GM18867 (cell line): Measurements from ENCODE around the gene KRTAP2-3.
"Not testable (repeated sequence)": the region's sequence is repeated elsewhere in the genome, so short reads cannot be mapped to it uniquely, and the experiment has no call there.

Experiments used
- ATAC-seq: cut with Tn5 transposase; IDR thresholded peaks from one replicate; pipeline ENCODE4 v1.9.1; 2021; ENCODE audit warnings: mild to moderate bottlenecking, moderate library complexity; ENCODE audit not compliant: unreplicated experiment

KRTAP2-3 gene

DNA sequence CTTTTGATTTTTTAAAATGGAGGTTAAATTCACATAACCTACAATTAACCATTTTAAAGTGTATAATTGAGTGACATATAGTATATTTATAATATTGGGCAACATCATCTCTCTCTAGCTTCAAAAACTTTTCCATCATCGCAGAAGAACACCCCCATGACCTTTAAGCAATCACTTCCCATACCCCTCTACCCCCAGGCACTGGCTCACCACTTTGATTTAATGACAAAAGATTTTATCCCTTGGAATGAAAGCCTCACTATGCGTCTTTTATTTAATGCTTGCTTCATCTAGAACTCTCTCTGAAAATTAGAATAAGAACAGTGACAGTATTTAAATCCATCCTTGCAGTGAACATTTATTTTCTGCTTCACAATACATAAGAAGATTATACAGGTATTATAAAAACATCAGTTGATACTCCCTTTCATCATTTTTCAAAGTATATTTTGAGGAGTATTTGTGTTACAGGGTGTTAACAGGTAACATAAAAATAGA is 22.0 kb downstream of the KRTAP2-3 start:
- no peak for ATAC-seq

DNA sequence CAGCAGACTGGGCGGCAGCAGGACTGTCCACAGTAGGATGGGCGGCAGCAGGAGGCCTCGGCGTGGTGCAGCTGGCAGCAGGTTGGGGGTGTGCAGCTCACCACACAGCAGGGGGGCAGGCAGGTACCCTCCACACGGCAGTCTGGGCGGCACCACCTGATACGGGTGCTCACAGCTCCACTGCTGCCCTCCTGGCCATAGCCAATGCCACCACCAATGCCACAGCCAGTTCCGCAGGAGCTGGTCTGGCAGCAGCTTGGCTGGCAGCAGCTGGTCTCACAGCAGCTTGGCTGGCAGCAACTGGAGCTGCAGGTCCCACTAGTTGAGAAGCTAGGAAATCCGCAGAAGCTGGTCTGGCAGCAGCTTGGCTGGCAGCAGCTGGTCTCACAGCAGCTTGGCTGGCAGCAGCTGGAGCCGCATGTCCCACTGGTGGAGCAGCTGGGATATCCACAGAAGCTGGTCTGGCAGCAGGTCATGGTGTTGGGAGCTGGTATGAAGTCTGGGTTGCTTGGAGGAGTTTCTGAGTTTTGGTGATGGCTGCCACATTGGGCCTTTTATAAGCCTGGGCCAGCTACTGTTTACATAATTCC is 25.5 kb downstream of the KRTAP2-3 start, which contains the start of gene KRTAP1-3:
KRTAP1-3 (minus strand) TSS at position 529 of the 590 bp plus-strand sequence; CDS start at position 476, 53 bp downstream.
- ATAC-seq = not testable (repeated sequence)

DNA sequence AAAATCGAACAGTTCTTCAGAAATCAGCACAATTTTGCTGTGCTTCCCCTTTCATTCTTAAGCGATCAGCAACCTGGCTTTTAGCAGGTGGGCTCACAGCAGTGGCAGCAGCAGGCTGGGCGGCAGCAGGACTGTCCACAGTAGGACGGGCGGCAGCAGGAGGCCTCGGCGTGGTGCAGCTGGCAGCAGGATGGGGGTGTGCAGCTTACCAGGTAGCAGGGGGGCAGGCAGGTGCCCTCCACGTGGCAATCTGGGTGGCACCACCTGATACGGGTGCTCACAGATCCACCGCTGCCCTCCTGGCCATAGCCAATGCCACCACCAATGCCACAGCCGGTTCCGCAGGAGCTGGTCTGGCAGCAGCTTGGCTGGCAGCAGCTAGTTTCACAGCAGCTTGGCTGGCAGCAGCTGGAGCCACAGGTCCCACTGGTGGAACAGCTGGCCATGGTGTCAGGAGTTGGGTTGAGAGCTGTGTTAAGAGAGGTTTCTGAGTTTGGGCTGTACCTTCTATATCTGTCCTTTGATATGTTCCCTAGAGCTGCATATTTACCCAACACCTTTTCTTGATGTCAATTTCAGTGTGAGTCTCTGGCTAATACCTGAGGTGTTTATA is 30.2 kb downstream of the KRTAP2-3 start, which contains the start of gene KRTAP1-4:
KRTAP1-4 (minus strand) TSS at position 563 of the 613 bp plus-strand sequence; CDS start at position 446, 117 bp downstream.
- no peak for ATAC-seq

DNA sequence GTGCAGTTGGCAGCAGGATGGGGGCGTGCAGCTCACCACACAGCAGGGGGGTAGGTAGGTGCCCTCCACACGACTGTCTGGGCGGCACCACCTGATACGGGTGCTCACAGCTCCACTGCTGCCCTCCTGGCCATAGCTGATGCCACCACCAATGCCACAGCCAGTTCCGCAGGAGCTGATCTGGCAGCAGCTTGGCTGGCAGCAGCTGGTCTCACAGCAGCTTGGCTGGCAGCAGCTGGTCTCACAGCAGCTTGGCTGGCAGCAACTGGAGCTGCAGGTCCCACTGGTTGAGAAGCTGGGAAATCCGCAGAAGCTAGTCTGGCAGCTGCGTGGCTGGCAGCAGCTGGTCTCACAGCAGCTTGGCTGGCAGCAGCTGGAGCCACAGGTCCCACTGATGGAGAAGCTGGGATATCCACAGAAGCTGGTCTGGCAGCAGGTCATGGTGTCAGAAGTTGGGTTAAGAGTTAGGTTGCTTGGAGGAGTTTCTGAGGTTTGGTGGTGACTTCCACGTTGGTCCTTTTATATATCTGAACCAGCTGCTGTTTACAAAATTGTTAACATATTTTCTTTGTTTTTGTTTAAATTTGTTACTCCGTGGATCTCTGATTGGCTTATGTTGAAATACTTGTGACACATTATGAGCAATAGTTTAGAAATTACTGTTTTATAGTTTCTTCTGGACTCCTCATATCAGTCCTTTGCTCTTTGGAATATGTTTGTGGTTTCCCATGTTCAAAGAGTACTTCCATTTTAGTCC is 33.0 kb downstream of the KRTAP2-3 start, which contains the start of gene KRTAP1-5:
KRTAP1-5 (minus strand) TSS at position 494 of the 757 bp plus-strand sequence; CDS start at position 441, 53 bp downstream.
- ATAC-seq = no peak

DNA sequence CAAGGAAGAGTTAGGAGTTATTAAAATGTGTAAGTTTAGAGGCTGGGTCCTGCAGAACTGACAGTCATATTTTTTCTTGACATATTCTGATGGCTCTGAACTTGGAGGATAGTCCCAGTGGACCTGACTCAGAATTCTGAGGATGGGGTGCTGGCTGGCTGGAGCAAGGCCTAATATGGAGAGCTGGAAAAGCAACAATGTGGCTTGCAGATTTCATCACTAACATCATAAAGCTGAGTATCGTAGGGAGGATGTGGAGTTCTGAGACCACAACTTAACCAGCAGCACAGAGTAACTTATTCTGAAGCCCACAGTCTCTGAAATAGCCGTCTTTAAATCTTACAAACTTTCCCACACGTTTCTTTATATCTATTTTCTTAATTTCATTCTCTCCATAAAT is 35.2 kb downstream of the KRTAP2-3 start:
- ATAC-seq = no peak

DNA sequence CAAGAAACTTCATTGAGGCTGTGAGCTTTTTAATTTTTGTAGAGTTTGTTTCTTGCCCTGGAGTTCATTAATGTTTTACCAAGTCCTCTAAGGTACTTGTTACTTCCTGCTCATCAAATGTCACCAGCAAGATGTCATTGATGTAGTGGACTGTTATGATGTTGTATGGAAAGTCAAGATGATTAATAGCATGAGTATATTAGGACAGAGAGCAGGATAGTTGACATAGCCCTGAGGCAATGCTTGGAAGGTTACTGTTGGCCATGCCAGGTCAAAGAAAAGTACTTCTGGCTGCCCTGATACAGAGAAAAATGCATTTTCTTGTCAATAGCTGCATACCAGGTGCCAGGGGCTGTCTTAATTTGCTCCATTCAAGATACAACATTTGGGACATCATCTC is 39.6 kb downstream of the KRTAP2-3 start:
- ATAC-seq = no peak

DNA sequence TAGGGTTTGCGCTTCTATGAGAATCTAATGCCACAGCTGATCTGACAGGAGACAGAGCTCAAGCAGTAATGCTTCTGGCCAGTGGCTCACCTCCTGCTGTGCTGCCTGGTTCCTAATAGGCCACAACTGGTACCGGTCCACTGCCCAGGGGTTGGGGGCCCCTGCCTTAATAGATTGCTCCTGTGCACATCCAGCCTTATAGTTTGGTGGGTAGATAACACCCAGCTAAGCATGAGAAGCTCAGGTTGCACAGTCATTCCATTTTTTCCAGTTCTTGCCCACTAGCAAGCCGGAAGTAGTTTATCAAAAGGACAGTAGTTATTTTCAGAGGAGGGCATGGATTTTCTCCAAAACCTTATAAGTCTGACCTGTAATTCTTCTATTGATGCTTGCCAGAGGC is 40.5 kb downstream of the KRTAP2-3 start:
- ATAC-seq = no peak

DNA sequence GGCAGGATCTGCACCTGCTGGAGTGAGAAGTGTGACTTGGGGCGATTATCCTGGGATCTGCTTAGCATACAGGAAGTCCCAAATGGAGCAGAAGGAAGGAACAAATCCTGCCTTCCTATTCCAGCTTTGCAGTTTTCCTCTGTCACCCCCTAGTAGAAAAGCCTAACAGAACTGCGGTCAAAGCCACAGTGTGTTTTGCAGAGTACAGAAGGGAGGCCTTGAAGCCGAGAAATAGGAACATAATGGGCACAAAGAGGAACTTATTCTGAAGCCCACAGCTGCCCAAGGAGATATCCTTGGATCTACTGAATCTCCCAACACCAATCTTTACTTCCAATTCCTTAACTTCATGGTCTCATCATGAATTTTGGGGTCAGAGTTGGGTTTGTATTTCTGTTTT is 41.4 kb downstream of the KRTAP2-3 start:
- ATAC-seq = no peak

DNA sequence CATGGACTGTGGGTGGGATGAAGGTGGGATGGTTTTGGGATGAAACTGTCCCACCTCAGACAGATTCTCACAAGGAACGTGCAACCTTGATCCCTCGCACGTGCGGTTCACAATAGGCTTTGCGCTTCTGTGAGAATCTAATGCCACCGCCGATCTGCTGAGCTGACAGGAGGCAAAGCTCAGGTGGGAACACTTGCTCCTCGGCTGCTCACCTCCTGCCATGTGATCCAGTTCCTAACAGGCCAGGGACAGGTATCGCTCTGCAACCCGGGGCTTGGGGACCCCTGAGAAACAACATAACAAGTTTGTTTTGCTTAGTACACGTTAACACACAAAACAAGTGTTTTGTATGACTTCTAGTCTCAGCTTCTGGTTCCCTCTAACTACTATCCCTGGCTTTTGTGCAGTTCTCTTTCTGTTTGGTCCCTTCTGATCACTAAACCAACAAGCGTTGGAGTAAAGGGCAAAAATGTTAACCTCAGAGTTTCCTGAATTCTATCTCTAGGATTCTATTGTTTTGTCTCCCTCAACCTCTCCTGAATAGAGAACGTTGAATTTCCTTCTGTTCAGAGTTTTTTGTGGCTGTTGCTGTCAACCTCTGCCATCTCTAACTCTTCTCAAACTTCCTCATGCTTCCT is 43.2 kb downstream of the KRTAP2-3 start:
- ATAC-seq = no peak

DNA sequence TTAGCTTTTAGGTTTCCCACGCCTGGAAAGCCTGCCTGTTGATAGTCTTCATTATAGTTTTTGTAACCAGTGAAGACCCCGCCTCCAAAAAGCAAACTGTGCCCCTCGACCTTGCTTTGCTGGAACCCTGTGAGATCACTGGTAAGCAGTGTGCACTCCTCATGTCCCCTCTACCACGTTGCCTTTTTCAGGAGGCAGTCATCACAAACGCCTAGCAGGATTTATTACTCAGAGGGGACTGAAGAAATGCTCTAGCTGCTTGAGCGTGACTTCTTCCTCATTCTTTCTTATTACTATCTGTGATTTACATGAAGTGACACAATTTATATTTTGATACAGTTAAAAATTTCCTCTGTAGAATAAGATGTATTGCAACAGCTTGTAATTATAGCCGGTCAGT is 44.5 kb downstream of the KRTAP2-3 start:
- no peak for ATAC-seq

DNA sequence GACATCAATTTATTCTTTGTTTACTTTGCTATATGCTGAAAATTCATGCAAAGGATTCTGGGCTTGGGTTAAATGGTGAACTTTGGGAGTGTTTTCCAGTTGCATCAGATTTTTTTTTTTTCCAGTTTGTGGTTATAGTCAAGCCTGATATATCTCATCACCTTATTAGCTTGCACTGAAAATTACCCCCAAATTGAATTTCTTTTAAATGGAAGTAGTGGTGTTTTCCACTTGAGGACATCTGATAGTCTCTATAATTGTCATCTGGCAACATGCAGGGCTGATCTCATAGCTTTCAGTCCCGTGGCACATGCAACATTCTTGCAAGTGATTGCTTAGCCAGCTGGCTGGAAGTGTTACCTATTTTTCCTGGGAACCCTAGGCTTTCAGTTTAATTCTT is 46.3 kb downstream of the KRTAP2-3 start:
- ATAC-seq = no peak

DNA sequence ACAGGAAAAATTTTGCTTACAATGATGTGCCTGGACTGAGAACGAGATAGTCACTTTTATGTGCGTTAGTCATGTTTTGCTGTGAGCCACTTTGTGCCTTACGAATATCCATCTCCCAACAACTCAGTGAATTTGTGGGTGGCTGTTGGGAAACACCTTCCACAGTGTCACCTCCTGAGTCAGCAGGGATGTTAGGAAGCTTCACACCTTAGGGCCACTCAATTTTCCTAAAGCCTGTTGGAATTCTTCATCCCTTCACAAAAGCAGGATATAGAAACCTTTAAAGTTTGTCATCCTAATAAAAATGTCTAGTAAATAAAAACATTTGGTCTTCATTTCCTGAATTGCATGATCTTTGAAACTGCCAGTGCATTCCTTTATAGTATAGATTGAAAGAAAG is 46.7 kb downstream of the KRTAP2-3 start:
- ATAC-seq = no peak

DNA sequence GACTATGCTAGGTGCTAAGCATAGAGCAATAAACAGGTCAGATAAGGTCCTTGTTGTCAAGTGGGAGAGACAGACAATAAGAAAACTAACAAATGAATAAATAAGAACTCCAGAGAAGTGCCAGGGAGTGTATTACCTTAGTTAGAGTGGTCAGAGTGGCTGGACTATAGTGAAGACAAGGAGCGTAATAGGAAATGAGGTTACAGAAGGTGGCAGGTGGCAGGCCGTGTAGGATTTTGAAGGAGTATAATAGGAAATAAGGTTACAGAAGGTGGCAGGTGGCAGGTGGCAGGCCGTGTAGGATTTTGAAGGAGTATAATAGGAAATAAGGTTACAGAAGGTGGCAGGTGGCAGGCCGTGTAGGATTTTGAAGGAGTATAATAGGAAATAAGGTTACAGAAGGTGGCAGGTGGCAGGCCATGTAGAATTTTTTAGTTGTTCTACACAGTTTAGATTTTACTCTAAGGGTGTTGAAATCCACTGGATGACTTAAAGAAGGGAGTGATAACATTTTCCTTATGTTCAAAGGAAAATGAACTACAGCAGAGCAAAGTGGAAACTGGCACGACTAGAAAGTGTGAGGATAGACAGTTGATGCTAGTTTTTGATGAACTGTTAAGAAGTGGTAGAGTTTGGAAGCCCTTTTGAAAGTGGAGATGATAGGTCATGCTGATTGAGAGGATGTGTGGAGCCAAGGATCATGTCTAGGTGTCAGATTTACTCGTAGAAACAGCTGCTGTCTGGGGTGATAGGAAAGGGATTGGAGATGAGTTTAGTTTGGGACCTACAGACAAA is 47.4 kb downstream of the KRTAP2-3 start:
- no peak for ATAC-seq

DNA sequence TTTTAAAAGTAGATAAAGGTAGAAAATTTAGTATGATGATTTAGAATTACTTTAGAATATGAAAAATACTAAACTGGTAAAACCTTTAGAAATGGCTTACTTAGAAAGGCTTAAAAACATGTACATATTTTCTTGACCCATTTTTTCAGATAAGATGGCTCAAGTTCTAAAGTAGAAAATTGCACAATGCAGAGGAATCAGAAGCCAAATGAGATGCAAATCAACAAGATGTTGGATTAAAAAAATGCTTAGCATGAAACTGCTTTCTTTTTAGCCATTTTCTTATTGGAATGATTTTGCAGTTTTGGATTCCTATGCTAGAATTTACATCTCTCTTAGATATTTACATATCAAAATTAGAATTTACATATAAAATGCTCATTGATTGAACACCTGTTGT is 49.5 kb downstream of the KRTAP2-3 start:
- no peak for ATAC-seq

DNA sequence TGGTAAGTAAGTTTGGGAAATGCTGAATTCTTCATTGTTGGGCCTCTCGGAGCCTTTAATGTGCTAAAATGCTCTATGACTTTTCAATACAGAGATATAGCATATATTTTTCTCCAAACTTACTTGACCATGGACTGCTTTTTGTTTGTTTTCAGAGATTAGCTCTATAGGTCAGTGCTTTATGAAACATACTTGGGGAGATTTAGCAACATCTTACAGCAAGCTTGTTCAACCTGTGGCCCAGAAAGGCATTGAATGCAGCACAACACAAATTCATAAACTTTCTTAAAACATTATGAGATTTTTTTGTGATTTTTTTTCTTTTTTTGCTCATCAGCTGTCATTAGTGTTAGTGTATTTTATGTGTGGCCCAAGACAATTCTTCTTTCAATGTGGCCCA is 50.0 kb downstream of the KRTAP2-3 start:
- no peak for ATAC-seq

DNA sequence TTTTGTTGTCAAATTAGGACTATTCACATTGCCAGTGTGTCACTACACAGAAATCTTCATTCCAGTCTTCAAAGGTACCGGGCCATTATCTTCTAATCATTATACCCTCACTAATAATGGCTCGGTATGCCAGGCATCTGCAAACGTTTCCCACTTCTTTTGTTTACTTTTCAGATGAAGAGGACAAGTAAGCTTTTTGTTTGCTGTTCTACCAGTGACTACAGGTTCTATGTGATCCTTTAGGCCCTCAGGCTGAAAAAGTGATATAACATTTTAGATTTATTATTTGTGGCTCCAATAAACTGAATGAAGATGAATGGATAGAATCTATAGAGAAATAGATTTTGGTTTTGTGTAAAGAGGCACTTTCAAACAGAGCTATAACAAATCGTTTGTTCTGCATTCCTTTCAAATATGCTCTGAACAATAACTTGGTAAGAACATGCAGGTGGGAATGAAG is 50.6 kb downstream of the KRTAP2-3 start:
- ATAC-seq = no peak
